K562 (cell line): Measurements from ENCODE around the gene LAT. TPM values are rescaled to one million over a fixed set of nuclear protein-coding genes. Genes with fewer than 3 reads are reported as not detected.

Experiments used
- BCL6 ChIP-seq: fragments of 250-450 bp; sonication (Bioruptor Pico); IDR thresholded peaks from 2 replicates; pipeline ENCODE4 v1.4.0; 2020
- CREB3 ChIP-seq: fragments of 450-650 bp; conservative IDR thresholded peaks from 2 replicates; pipeline ENCODE4 v1.6.1; 2016; ENCODE audit warnings: missing genetic modification characterization, low read depth, mild to moderate bottlenecking, missing compliant biosample characterization, moderate library complexity
- HDAC1 ChIP-seq, 2 experiments: fragments of 450-650 bp; IDR thresholded peaks; 2 replicates each; pipeline ENCODE4 v1.6.1; 2016 to 2017; ENCODE audit warnings: inconsistent platforms in 1 of 2, mild to moderate bottlenecking in 1 of 2, moderate library complexity in 1 of 2
- ILF3 ChIP-seq: fragments of 450-650 bp; IDR thresholded peaks from 2 replicates; pipeline ENCODE4 v1.6.1; 2018; ENCODE audit warnings: antibody characterized with exemption, mild to moderate bottlenecking, moderate library complexity, borderline replicate concordance
- MAX ChIP-seq: sonication (generic); formaldehyde crosslinking; IDR thresholded peaks from 2 replicates; pipeline ENCODE4 v1.9.0; 2022; ENCODE audit warnings: mild to moderate bottlenecking, missing genetic modification reagents
- MEIS2 ChIP-seq: fragments of 450-650 bp; IDR thresholded peaks from 2 replicates; pipeline ENCODE4 v1.6.1; 2014; ENCODE audit warnings: mild to moderate bottlenecking; ENCODE audit not compliant: partially characterized antibody
- NFIC ChIP-seq: fragments of 450-650 bp; IDR thresholded peaks from 2 replicates; pipeline ENCODE4 v1.6.1; 2017; ENCODE audit warnings: mild to moderate bottlenecking, inconsistent platforms
- RFX5 ChIP-seq: IDR thresholded peaks from 2 replicates; pipeline ENCODE4 v1.6.1; 2011; ENCODE audit warnings: low read depth, mild to moderate bottlenecking, improper control_type of control experiment, low read length
- SIX5 ChIP-seq, 2 experiments: IDR thresholded peaks; 2 replicates each; pipeline ENCODE4 v1.6.1; 2011; ENCODE audit warnings: low read length in 2 of 2, borderline replicate concordance in 1 of 2, low read depth in 1 of 2, mild to moderate bottlenecking in 1 of 2, moderate library complexity in 1 of 2; ENCODE audit not compliant: insufficient read depth in 1 of 2
- SREBF2 ChIP-seq: sonication (generic); formaldehyde crosslinking; IDR thresholded peaks from 2 replicates; pipeline ENCODE4 v1.4.0; 2020; ENCODE audit warnings: mild to moderate bottlenecking, missing genetic modification reagents
- ZNF175 ChIP-seq: fragments of 200-800 bp; sonication (Bioruptor generic); IDR thresholded peaks from 2 replicates; pipeline ENCODE4 v1.6.1; 2016; ENCODE audit warnings: low read depth, mild to moderate bottlenecking, missing genetic modification characterization, missing compliant biosample characterization
- ZNF395 ChIP-seq: fragments of 200-800 bp; sonication (Bioruptor generic); IDR thresholded peaks from 2 replicates; pipeline ENCODE4 v1.6.1; 2017; ENCODE audit warnings: missing genetic modification characterization, missing compliant biosample characterization
- polyA plus RNA-seq, 8 experiments: library from polyadenylated mRNA; depleted of rRNA in 4 of 8; stranded (reverse) in 5 of 8; unstranded in 3 of 8; fragments of >200 nt; fragmentation: Nextera tagmentation in 2 of 8; fragmentation: Illumina TruSeq in 1 of 8; extraction: Ambion mirVana in 2 of 8; extraction: Trizol in 1 of 8; gene quantifications; 2 replicates each; pipeline versions ENCODE4 v1.2.1 to v1.2.3, GENCODE V29; 2011 to 2014; ENCODE audit warnings: inconsistent platforms in 1 of 8, missing spikeins in 1 of 8
- total RNA-seq, 7 experiments: library from RNA; depleted of rRNA in 6 of 7; stranded (reverse); fragments of >200 nt in 6 of 7; fragmentation: Illumina TruSeq in 2 of 7; extraction: Trizol in 2 of 7; gene quantifications; 2 replicates each; pipeline versions ENCODE4 v1.2.1 to v1.2.3, GENCODE V29; 2011 to 2021; ENCODE audit warnings: low replicate concordance in 1 of 7
- TF ChIP-seq, protein P1 (sequence below): fragments of 450-650 bp; formaldehyde crosslinking; IDR thresholded peaks from 2 replicates; pipeline ENCODE4 v1.4.0; 2022; ENCODE audit warnings: missing genetic modification characterization
- TF ChIP-seq, protein P2 (sequence below): fragments of 250-450 bp; sonication (Bioruptor Pico); IDR thresholded peaks from 2 replicates; pipeline ENCODE4 v1.5.0; 2020; ENCODE audit warnings: mild to moderate bottlenecking, borderline replicate concordance
- TF ChIP-seq, protein P3 (sequence below): sonication (generic); formaldehyde crosslinking; IDR thresholded peaks from 2 replicates; pipeline ENCODE4 v1.8.0; 2022; ENCODE audit warnings: mild to moderate bottlenecking, missing genetic modification reagents, borderline replicate concordance
- TF ChIP-seq, protein P4 (sequence below): sonication (generic); formaldehyde crosslinking; IDR thresholded peaks from 2 replicates; pipeline ENCODE4 v1.8.0; 2022; ENCODE audit warnings: missing genetic modification reagents, mild to moderate bottlenecking, moderate library complexity, borderline replicate concordance

LAT gene
- total and polyA plus RNA-seq, 9 of the 15 experiments (the other 6 are each of a cell fraction or from before 2014, with no cell fraction given) = 0.40 to 4.2 (median 1.3) TPM

GRCh38 chr16:29007730-29008593, 23.1 kb downstream of the LAT start (continued):
- TF ChIP-seq RFX5 (no peak), BCL6 (CRISPR knock-in tag) (no peak), NFIC (peak; percentile 85), SREBF2 (CRISPR knock-in tag) (no peak), SIX5 (IDR thresholded peaks at IDR 0.05; ENCODE audit: borderline replicate concordance in 1 of 2, insufficient read depth in 1 of 2, low read depth in 1 of 2, low read length in 2 of 2) (no peak), MAX (CRISPR knock-in tag) (peak; percentile 45; the same call in 1 of the 2 replicates), ZNF395 (CRISPR knock-in tag) (peak; percentile 69; the same call in 1 of the 2 replicates), CREB3 (tag) (no peak), ZNF175 (CRISPR knock-in tag) (peak; percentile 74), MEIS2 (no peak), ILF3 (no peak), HDAC1 (IDR thresholded peaks at IDR 0.05) (no peak; a peak in 1 of 4 replicates)
- TF ChIP-seq, protein P1, sequence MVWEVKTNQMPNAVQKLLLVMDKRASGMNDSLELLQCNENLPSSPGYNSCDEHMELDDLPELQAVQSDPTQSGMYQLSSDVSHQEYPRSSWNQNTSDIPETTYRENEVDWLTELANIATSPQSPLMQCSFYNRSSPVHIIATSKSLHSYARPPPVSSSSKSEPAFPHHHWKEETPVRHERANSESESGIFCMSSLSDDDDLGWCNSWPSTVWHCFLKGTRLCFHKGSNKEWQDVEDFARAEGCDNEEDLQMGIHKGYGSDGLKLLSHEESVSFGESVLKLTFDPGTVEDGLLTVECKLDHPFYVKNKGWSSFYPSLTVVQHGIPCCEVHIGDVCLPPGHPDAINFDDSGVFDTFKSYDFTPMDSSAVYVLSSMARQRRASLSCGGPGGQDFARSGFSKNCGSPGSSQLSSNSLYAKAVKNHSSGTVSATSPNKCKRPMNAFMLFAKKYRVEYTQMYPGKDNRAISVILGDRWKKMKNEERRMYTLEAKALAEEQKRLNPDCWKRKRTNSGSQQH (CRISPR knock-in tag) = no peak
- TF ChIP-seq, protein P2, sequence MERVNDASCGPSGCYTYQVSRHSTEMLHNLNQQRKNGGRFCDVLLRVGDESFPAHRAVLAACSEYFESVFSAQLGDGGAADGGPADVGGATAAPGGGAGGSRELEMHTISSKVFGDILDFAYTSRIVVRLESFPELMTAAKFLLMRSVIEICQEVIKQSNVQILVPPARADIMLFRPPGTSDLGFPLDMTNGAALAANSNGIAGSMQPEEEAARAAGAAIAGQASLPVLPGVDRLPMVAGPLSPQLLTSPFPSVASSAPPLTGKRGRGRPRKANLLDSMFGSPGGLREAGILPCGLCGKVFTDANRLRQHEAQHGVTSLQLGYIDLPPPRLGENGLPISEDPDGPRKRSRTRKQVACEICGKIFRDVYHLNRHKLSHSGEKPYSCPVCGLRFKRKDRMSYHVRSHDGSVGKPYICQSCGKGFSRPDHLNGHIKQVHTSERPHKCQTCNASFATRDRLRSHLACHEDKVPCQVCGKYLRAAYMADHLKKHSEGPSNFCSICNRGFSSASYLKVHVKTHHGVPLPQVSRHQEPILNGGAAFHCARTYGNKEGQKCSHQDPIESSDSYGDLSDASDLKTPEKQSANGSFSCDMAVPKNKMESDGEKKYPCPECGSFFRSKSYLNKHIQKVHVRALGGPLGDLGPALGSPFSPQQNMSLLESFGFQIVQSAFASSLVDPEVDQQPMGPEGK = no peak
- TF ChIP-seq, protein P3, sequence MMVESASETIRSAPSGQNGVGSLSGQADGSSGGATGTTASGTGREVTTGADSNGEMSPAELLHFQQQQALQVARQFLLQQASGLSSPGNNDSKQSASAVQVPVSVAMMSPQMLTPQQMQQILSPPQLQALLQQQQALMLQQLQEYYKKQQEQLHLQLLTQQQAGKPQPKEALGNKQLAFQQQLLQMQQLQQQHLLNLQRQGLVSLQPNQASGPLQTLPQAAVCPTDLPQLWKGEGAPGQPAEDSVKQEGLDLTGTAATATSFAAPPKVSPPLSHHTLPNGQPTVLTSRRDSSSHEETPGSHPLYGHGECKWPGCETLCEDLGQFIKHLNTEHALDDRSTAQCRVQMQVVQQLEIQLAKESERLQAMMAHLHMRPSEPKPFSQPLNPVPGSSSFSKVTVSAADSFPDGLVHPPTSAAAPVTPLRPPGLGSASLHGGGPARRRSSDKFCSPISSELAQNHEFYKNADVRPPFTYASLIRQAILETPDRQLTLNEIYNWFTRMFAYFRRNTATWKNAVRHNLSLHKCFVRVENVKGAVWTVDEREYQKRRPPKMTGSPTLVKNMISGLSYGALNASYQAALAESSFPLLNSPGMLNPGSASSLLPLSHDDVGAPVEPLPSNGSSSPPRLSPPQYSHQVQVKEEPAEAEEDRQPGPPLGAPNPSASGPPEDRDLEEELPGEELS (CRISPR knock-in tag) = no peak
- TF ChIP-seq, protein P4, sequence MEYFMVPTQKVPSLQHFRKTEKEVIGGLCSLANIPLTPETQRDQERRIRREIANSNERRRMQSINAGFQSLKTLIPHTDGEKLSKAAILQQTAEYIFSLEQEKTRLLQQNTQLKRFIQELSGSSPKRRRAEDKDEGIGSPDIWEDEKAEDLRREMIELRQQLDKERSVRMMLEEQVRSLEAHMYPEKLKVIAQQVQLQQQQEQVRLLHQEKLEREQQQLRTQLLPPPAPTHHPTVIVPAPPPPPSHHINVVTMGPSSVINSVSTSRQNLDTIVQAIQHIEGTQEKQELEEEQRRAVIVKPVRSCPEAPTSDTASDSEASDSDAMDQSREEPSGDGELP (CRISPR knock-in tag) = peak; percentile 50; the same call in 1 of the 2 replicates
